ENCODE data around the gene CRNN.

Gene CRNN

GRCh38 chr1:152412756-152413155 is 1.3 kb downstream of the CRNN start:
- no peak for DNase-seq
- no peak overlapping the region for H3K4me3 ChIP-seq (ENCODE audit: low read depth in 1 of 2, low read length in 2 of 2)
- H3K27ac ChIP-seq (ENCODE audit: low read length): no peak overlapping the region
- no peak overlapping the region for H3K9ac ChIP-seq (ENCODE audit: low read depth, low read length)
- peaks cover 28% of the 10 kb centered on the region for H3K27me3 ChIP-seq (ENCODE audit: insufficient read depth, low read length, poor library complexity)
- H3K9me3 ChIP-seq (ENCODE audit: insufficient read depth, low read length, severe bottlenecking): no peaks in the 10 kb centered on the region
- no peak for TF ChIP-seq EZH2 (IDR thresholded peaks at IDR 0.05; ENCODE audit: borderline replicate concordance, low read depth, low read length, severe bottlenecking)
- TF ChIP-seq, protein P1, sequence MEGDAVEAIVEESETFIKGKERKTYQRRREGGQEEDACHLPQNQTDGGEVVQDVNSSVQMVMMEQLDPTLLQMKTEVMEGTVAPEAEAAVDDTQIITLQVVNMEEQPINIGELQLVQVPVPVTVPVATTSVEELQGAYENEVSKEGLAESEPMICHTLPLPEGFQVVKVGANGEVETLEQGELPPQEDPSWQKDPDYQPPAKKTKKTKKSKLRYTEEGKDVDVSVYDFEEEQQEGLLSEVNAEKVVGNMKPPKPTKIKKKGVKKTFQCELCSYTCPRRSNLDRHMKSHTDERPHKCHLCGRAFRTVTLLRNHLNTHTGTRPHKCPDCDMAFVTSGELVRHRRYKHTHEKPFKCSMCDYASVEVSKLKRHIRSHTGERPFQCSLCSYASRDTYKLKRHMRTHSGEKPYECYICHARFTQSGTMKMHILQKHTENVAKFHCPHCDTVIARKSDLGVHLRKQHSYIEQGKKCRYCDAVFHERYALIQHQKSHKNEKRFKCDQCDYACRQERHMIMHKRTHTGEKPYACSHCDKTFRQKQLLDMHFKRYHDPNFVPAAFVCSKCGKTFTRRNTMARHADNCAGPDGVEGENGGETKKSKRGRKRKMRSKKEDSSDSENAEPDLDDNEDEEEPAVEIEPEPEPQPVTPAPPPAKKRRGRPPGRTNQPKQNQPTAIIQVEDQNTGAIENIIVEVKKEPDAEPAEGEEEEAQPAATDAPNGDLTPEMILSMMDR (IDR thresholded peaks at IDR 0.05; ENCODE audit: borderline replicate concordance, extremely low read depth, low read length, poor library complexity, severe bottlenecking): no peak
- no peaks in the 10 kb centered on the region for H3K79me2 ChIP-seq (ENCODE audit: insufficient read depth, low read length)
- H3K36me3 ChIP-seq (ENCODE audit: insufficient read depth, low read length): no peaks in the 10 kb centered on the region
- peaks cover 3% of the 10 kb centered on the region; the same call in 1 of the 2 replicates for H4K20me1 ChIP-seq (ENCODE audit: insufficient read depth, low read length)
- ATAC-seq (ENCODE audit: insufficient read depth, low read depth): no peak
- H2AFZ ChIP-seq (ENCODE audit: low read depth, low read length): no peak overlapping the region
- no peaks in the 10 kb centered on the region for H3K4me1 ChIP-seq (ENCODE audit: insufficient read depth, low read length)
- no peak overlapping the region for H3K4me2 ChIP-seq (ENCODE audit: insufficient read depth, low read length)

DNA sequence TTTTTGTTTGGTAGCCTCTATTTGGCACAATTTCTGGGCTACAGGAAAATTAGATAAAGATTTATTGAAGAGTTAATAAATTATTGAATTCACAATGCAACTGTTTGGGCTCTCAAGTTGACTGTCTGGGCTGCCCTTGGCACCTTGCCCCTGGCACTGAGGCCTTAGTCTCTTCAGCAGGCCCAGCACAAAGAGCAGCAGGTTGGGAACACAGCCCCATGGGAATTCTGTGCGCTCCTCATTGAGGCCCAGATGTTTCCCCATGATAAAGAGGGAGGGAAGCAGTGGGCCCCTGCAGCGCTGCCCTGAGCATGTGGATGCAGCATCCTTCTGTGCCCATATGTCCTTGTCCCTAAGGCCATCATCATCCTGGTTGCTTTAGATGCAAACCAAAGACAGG is 2.9 kb downstream of the CRNN start:
- no peaks in the 10 kb centered on the region for H3K9me3 ChIP-seq (ENCODE audit: insufficient read depth, low read length, severe bottlenecking)
- DNase-seq: no peak

DNA sequence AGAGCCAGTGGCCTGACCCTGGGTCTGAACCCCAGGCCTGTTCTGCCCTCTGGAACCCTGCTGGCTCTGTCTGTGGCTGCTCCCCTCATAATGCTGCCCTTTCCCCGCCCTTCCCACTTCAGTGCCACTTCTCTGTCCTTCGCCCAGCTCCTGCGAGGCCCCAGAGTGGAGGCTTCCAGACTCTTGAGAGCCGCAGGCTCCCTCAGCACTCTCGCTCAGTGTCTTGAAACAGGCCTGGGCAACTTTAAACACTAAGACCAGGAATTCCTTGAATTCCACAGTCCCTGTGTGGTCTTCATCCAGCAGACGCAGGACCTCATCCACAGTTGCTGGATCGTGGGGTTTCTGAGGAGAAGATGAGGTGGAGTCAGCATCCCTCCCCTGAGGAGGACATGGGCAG is 3.5 kb downstream of the CRNN start:
- ATAC-seq (ENCODE audit: insufficient read depth, low read depth): no peak
- no peak for DNase-seq
- peaks cover 29% of the 10 kb centered on the region for H3K27me3 ChIP-seq (ENCODE audit: insufficient read depth, low read length, poor library complexity)
- H3K4me3 ChIP-seq (ENCODE audit: low read depth in 1 of 2, low read length in 2 of 2): no peak overlapping the region
- H3K36me3 ChIP-seq (ENCODE audit: insufficient read depth, low read length): no peaks in the 10 kb centered on the region
- H4K20me1 ChIP-seq (ENCODE audit: insufficient read depth, low read length): peaks cover 3% of the 10 kb centered on the region; the same call in 1 of the 2 replicates
- H3K4me1 ChIP-seq (ENCODE audit: insufficient read depth, low read length): no peaks in the 10 kb centered on the region
- H3K9ac ChIP-seq (ENCODE audit: low read depth, low read length): no peak overlapping the region
- TF ChIP-seq EZH2 (IDR thresholded peaks at IDR 0.05; ENCODE audit: borderline replicate concordance, low read depth, low read length, severe bottlenecking): no peak
- TF ChIP-seq, protein P1 (IDR thresholded peaks at IDR 0.05; ENCODE audit: borderline replicate concordance, extremely low read depth, low read length, poor library complexity, severe bottlenecking): no peak
- no peaks in the 10 kb centered on the region for H3K9me3 ChIP-seq (ENCODE audit: insufficient read depth, low read length, severe bottlenecking)
- H3K27ac ChIP-seq (ENCODE audit: low read length): no peak overlapping the region
- H3K79me2 ChIP-seq (ENCODE audit: insufficient read depth, low read length): no peaks in the 10 kb centered on the region
- no peak overlapping the region for H2AFZ ChIP-seq (ENCODE audit: low read depth, low read length)
- no peak overlapping the region for H3K4me2 ChIP-seq (ENCODE audit: insufficient read depth, low read length)

More for the DNA sequence above, 2.9 kb downstream of the CRNN start:
- H3K79me2 ChIP-seq (ENCODE audit: insufficient read depth, low read length): no peaks in the 10 kb centered on the region
- H4K20me1 ChIP-seq (ENCODE audit: insufficient read depth, low read length): peaks cover 3% of the 10 kb centered on the region; the same call in 1 of the 2 replicates
- H3K27me3 ChIP-seq (ENCODE audit: insufficient read depth, low read length, poor library complexity): peaks cover 34% of the 10 kb centered on the region
- ATAC-seq (ENCODE audit: insufficient read depth, low read depth): no peak
- H3K4me1 ChIP-seq (ENCODE audit: insufficient read depth, low read length): no peaks in the 10 kb centered on the region
- TF ChIP-seq, protein P1 (IDR thresholded peaks at IDR 0.05; ENCODE audit: borderline replicate concordance, extremely low read depth, low read length, poor library complexity, severe bottlenecking): no peak
- no peak for TF ChIP-seq EZH2 (IDR thresholded peaks at IDR 0.05; ENCODE audit: borderline replicate concordance, low read depth, low read length, severe bottlenecking)
- H3K9ac ChIP-seq (ENCODE audit: low read depth, low read length): no peak overlapping the region
- no peak overlapping the region for H3K4me2 ChIP-seq (ENCODE audit: insufficient read depth, low read length)
- no peak overlapping the region for H3K27ac ChIP-seq (ENCODE audit: low read length)
- H3K36me3 ChIP-seq (ENCODE audit: insufficient read depth, low read length): no peaks in the 10 kb centered on the region
- no peak overlapping the region for H3K4me3 ChIP-seq (ENCODE audit: low read depth in 1 of 2, low read length in 2 of 2)
- no peak overlapping the region for H2AFZ ChIP-seq (ENCODE audit: low read depth, low read length)

GRCh38 chr1:152410028-152410427 is 4.0 kb downstream of the CRNN start:
- H3K9me3 ChIP-seq (ENCODE audit: insufficient read depth, low read length, severe bottlenecking): no peaks in the 10 kb centered on the region
- no peak overlapping the region for H3K9ac ChIP-seq (ENCODE audit: low read depth, low read length)
- no peaks in the 10 kb centered on the region for H3K4me1 ChIP-seq (ENCODE audit: insufficient read depth, low read length)
- H3K79me2 ChIP-seq (ENCODE audit: insufficient read depth, low read length): no peaks in the 10 kb centered on the region
- DNase-seq (no peak), ATAC-seq (ENCODE audit: insufficient read depth, low read depth) (no peak)
- no peak for TF ChIP-seq EZH2 (IDR thresholded peaks at IDR 0.05; ENCODE audit: borderline replicate concordance, low read depth, low read length, severe bottlenecking)
- TF ChIP-seq, protein P1 (IDR thresholded peaks at IDR 0.05; ENCODE audit: borderline replicate concordance, extremely low read depth, low read length, poor library complexity, severe bottlenecking): no peak
- H3K4me2 ChIP-seq (ENCODE audit: insufficient read depth, low read length): no peak overlapping the region
- H3K36me3 ChIP-seq (ENCODE audit: insufficient read depth, low read length): no peaks in the 10 kb centered on the region
- H4K20me1 ChIP-seq (ENCODE audit: insufficient read depth, low read length): no peaks in the 10 kb centered on the region
- no peak overlapping the region for H3K27ac ChIP-seq (ENCODE audit: low read length)
- H3K27me3 ChIP-seq (ENCODE audit: insufficient read depth, low read length, poor library complexity): peaks cover 29% of the 10 kb centered on the region
- H2AFZ ChIP-seq (ENCODE audit: low read depth, low read length): no peak overlapping the region
- H3K4me3 ChIP-seq (ENCODE audit: low read depth in 1 of 2, low read length in 2 of 2): no peak overlapping the region

Measured in DND-41 (cell line).